Measurements from ENCODE around the gene SND1. TPM values are rescaled to one million over a fixed set of nuclear protein-coding genes. Genes with fewer than 3 reads are reported as not detected.

The SND1 gene
- total RNA-seq, 4 donors from 2014 or later: 70.8 to 141 (median 85.7) TPM

DNA sequence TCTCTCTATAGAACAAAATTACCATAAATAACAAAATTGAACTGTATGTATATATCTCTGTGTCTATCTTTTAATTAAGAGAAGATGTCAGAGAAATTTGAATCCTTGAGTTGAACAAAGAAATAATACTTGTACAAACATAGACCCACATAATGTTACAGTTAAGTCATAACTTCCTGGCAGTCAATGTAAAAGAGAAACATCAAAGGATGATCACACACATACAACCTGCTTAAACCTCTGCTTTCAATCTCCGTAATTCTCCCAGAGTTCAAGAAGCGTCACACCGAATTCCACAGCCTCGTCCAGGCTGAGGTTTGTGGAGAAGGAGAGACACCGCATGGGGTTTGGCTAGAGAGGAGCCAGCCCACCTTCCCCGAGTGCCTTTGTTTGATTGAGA lies 419.4 kb downstream of the SND1 start:
- no peak overlapping the region for H3K4me3 ChIP-seq
- no peaks in the 10 kb centered on the region for H3K27me3 ChIP-seq
- peaks cover 0 to 3% (median 0%) of the 10 kb centered on the region in 4 donors for H3K4me1 ChIP-seq
- TF ChIP-seq, protein P1, sequence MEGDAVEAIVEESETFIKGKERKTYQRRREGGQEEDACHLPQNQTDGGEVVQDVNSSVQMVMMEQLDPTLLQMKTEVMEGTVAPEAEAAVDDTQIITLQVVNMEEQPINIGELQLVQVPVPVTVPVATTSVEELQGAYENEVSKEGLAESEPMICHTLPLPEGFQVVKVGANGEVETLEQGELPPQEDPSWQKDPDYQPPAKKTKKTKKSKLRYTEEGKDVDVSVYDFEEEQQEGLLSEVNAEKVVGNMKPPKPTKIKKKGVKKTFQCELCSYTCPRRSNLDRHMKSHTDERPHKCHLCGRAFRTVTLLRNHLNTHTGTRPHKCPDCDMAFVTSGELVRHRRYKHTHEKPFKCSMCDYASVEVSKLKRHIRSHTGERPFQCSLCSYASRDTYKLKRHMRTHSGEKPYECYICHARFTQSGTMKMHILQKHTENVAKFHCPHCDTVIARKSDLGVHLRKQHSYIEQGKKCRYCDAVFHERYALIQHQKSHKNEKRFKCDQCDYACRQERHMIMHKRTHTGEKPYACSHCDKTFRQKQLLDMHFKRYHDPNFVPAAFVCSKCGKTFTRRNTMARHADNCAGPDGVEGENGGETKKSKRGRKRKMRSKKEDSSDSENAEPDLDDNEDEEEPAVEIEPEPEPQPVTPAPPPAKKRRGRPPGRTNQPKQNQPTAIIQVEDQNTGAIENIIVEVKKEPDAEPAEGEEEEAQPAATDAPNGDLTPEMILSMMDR (IDR thresholded peaks at IDR 0.05): no peak
- no peak for TF ChIP-seq EP300 (IDR thresholded peaks at IDR 0.05)
- TF ChIP-seq POLR2A (IDR thresholded peaks at IDR 0.05): no peak
- no peaks in the 10 kb centered on the region for H3K9me3 ChIP-seq
- H3K27ac ChIP-seq: no peak overlapping the region
- WGBS, 2 donors: 88 to 90% methylated on average over 6 of the region's 6 CpGs
- DNase-seq (ENCODE audit: low spot score in 2 of 2): no peak
- peaks cover 0 to 31% (median 0%) of the 10 kb centered on the region in 3 donors for H3K36me3 ChIP-seq

DNA sequence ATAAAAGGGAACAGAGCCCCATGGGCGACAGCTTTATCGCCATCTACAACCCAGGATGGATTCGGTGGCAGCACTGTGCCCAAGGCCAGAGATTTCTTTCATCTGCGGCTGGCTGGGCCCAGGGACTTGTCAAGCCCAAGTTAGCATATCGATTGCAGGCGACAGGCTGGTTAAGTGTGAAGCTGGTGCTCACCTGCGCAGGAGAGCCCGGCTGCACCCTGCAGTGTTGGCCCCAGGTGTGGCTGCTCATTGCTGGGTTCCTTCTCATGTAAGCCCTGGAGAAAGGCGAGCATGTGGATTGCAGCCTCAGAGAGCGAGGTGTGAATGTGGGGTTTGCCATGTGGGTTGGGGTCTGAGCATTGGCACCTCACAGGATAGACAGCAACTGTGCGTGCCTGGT lies 419.8 kb downstream of the SND1 start:
- no peaks in the 10 kb centered on the region for H3K9me3 ChIP-seq
- peaks cover 0 to 8% (median 0%) of the 10 kb centered on the region in 4 donors for H3K4me1 ChIP-seq
- 76 to 87% methylated on average over 11 of the region's 11 CpGs for WGBS, 2 donors
- H3K27ac ChIP-seq: no peak overlapping the region
- TF ChIP-seq POLR2A (IDR thresholded peaks at IDR 0.05): no peak
- no peak for TF ChIP-seq EP300 (IDR thresholded peaks at IDR 0.05)
- TF ChIP-seq, protein P1 (IDR thresholded peaks at IDR 0.05): no peak
- no peaks in the 10 kb centered on the region for H3K27me3 ChIP-seq
- DNase-seq (ENCODE audit: low spot score in 2 of 2): no peak
- H3K36me3 ChIP-seq: peaks cover 0 to 31% (median 0%) of the 10 kb centered on the region in 3 donors
- H3K4me3 ChIP-seq: no peak overlapping the region

DNA sequence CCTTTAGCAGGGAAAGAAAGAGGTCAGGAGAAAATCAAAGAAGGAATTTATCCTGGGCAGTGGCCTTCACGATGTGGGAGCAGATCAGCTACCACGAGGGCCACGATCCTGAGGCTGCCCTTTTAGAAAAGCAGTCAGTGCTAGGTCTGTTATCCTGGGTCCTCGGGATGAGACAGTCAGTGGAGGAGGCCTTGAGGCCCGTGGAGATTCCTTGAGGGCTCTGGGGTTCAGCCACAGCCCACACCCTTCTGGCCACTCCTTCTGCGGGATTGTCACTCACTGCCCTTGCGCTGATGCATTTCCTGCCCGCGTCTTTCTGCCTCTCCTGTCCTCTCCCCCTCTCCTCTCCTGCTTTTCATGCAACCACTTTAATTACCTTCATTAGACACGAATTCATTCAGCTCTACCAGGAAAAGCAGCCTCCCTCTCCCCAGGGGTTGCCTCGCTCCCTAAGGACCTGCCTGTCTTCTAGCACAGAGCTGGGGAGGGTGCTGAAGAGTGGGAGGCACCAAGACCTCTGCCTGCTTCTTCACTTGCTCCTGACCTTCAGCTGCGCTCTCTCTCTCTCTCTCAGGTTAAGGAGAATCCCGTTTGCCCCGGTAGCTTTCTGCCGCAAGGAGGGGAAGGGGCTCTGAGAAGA lies 421.8 kb downstream of the SND1 start:
- 68 to 75% methylated on average over 15 of the region's 15 CpGs for WGBS, 2 donors
- H3K36me3 ChIP-seq: peaks cover 0 to 42% (median 0%) of the 10 kb centered on the region in 3 donors
- H3K4me3 ChIP-seq: no peak overlapping the region
- H3K9me3 ChIP-seq: no peaks in the 10 kb centered on the region
- DNase-seq (ENCODE audit: low spot score in 2 of 2): no peak
- no peak overlapping the region for H3K27ac ChIP-seq
- H3K27me3 ChIP-seq: no peaks in the 10 kb centered on the region
- no peak for TF ChIP-seq POLR2A (IDR thresholded peaks at IDR 0.05)
- TF ChIP-seq EP300 (IDR thresholded peaks at IDR 0.05): no peak
- TF ChIP-seq, protein P1 (IDR thresholded peaks at IDR 0.05): no peak
- peaks cover 0 to 15% (median 3%) of the 10 kb centered on the region in 4 donors for H3K4me1 ChIP-seq

DNA sequence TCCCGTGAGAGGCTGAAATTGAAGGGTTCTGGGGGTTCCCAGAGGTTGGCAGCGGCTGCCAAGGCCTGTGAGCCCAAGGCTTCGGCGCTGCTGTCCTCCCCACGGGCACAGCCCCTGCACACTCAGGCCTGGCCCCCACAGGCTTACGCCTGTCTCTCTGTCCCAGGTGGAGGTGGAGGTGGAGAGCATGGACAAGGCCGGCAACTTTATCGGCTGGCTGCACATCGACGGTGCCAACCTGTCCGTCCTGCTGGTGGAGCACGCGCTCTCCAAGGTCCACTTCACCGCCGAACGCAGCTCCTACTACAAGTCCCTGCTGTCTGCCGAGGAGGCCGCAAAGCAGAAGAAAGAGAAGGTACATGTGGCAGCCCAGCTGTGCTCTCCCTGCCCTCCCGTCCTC lies 422.3 kb downstream of the SND1 start:
- no peak overlapping the region for H3K4me3 ChIP-seq
- 87 to 89% methylated on average over 19 of the region's 19 CpGs for WGBS, 2 donors
- no peak overlapping the region for H3K27ac ChIP-seq
- TF ChIP-seq POLR2A (IDR thresholded peaks at IDR 0.05): no peak
- TF ChIP-seq EP300 (IDR thresholded peaks at IDR 0.05): no peak
- TF ChIP-seq, protein P1 (IDR thresholded peaks at IDR 0.05): no peak
- H3K4me1 ChIP-seq: peaks cover 0 to 15% (median 3%) of the 10 kb centered on the region in 4 donors
- no peaks in the 10 kb centered on the region for H3K9me3 ChIP-seq
- DNase-seq (ENCODE audit: low spot score in 2 of 2): no peak
- H3K36me3 ChIP-seq: peaks cover 0 to 46% (median 0%) of the 10 kb centered on the region in 3 donors
- no peaks in the 10 kb centered on the region for H3K27me3 ChIP-seq

DNA sequence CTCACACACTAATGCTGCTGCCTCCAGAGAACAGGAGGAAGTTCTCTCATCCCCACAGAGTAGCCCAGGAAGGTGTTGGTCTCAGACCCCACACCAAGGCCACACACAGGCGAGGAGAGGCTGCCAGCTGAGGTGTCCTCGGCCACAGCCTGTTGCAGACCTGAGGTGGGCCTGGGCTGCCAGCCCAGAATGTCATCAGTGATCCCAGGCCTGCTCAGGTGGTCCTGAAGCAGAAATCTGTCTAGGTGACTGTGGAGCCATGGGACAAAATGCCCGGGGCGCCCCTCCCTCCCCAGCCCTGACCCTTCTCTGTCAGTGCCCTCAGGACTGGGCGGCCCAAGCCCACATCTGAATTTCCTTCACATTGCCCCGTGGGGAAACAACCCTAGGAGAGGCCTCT lies 422.7 kb downstream of the SND1 start:
- Histone ChIP-seq H3K27ac (no peak overlapping the region), H3K4me3 (no peak overlapping the region), H3K36me3 (peaks cover 0 to 50% (median 0%) of the 10 kb centered on the region in 3 donors), H3K4me1 (peaks cover 0 to 15% (median 3%) of the 10 kb centered on the region in 4 donors), H3K27me3 (no peaks in the 10 kb centered on the region), H3K9me3 (no peaks in the 10 kb centered on the region)
- DNase-seq (ENCODE audit: low spot score in 2 of 2): no peak
- TF ChIP-seq, protein P1 (IDR thresholded peaks at IDR 0.05): no peak
- TF ChIP-seq POLR2A (IDR thresholded peaks at IDR 0.05): no peak
- TF ChIP-seq EP300 (IDR thresholded peaks at IDR 0.05): no peak
- 79% methylated on average over 4 to 6 of the region's 6 CpGs for whole genome bisulfite sequencing, 2 donors
